ENCODE data around the gene CANT1. TPM values are rescaled to one million over a fixed set of nuclear protein-coding genes. Genes with fewer than 3 reads are reported as not detected.

Gene CANT1
- total RNA-seq, 1 donor from 2014 or later: 57.3 TPM

GRCh38 chr17:79006794-79007503 is 2.6 kb downstream of the CANT1 start:
- Mint-ChIP-seq H3K4me3 (peak overlapping the region; percentile 91), H3K27ac (peak overlapping the region; percentile 93), H3K36me3 (ENCODE audit: low read depth) (peaks cover 17% of the 10 kb centered on the region), H3K9me3 (no peaks in the 10 kb centered on the region), H3K27me3 (ENCODE audit: insufficient read depth) (peaks cover 4% of the 10 kb centered on the region), H3K4me1 (ENCODE audit: low read depth) (peaks cover 52% of the 10 kb centered on the region)
- no peak for DNase-seq (ENCODE audit: low spot score)
- intact Hi-C loops (cut with micrococcal nuclease): loop anchor here (5.0 kb wide), 2 partner anchors 750 to 1545 kb away; no protein-coding TSS in a partner anchor

DNA sequence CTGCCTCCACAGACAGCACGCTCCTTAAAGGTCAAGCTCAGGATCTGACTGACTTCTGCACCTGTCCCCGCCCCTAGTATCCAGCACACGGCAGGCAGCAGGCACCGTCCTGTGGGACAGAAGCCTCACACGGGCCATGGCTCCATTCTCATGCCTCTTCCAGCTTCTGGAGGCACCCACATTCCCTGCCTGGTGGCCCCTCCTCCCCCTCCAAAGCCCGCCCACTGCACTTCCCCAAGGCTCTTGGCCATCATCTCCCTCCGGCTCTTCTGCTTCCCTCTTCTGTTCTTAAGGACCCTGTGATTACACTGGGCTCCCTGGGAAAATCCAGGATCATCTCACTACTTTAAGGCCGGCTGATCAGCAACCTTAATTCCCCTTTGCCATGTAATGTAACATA is 3.5 kb downstream of the CANT1 start:
- Mint-ChIP-seq H3K36me3 (ENCODE audit: low read depth) (peaks cover 21% of the 10 kb centered on the region), H3K27me3 (ENCODE audit: insufficient read depth) (peaks cover 1% of the 10 kb centered on the region), H3K27ac (peak overlapping the region; percentile 63), H3K4me1 (ENCODE audit: low read depth) (peaks cover 50% of the 10 kb centered on the region), H3K9me3 (no peaks in the 10 kb centered on the region), H3K4me3 (peak overlapping the region; percentile 45)
- intact Hi-C loops (cut with micrococcal nuclease): loop anchor here (5.0 kb wide), 2 partner anchors 749 to 1544 kb away; no protein-coding TSS in a partner anchor
- no peak for DNase-seq (ENCODE audit: low spot score)

DNA sequence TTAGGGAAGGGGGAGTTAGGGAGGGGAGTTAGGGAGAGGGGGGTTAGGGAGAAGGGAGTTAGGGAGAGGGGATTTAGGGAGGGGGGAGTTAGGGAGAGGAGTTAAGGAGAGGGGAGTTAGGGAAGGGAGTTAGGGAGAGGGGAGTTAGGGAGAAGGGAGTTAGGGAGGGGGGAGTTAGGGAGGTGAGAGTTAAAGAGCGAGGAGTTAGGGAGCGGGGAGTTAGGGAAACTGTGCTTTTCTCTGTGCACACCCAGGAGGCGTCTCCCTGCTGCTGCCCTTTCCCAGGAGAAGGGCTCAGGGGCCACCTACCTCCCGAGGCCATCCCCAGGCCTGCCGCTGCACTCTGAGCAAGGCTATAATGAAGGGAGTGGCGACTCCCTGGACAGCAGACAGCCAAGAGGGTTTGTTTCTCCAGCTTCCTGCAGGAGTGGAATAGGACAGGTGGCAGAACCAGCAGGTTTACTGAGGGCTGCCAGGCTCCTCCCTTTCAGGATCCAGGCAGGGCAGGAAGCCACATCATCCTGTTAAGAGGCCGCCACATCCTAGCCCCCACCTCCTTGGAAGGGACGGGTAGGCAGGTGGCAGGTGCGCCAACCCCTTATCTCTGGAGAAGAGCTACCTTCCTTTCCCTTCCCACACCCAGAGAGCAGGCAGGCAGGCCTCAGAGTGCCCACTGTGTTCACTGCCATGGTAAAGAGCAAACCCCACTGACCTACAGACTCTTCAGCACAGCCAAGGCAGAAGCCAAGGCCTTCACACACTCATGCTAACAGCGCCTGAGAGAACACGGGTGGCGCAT is 4.3 kb downstream of the CANT1 start:
- Mint-ChIP-seq H3K4me3 (no peak overlapping the region), H3K27me3 (ENCODE audit: insufficient read depth) (peaks cover 1% of the 10 kb centered on the region), H3K36me3 (ENCODE audit: low read depth) (peaks cover 21% of the 10 kb centered on the region), H3K27ac (peak overlapping the region; percentile 63), H3K4me1 (ENCODE audit: low read depth) (peaks cover 42% of the 10 kb centered on the region), H3K9me3 (no peaks in the 10 kb centered on the region)
- no peak for DNase-seq (ENCODE audit: low spot score)
- intact Hi-C loops (cut with micrococcal nuclease): loop anchor here (5.0 kb wide), 2 partner anchors 748 to 1543 kb away; no protein-coding TSS in a partner anchor

GRCh38 chr17:79003661-79004411 is 5.7 kb downstream of the CANT1 start:
- Mint-ChIP-seq H3K9me3 (no peaks in the 10 kb centered on the region), H3K27me3 (ENCODE audit: insufficient read depth) (no peaks in the 10 kb centered on the region), H3K27ac (no peak overlapping the region), H3K36me3 (ENCODE audit: low read depth) (peaks cover 24% of the 10 kb centered on the region), H3K4me3 (no peak overlapping the region), H3K4me1 (ENCODE audit: low read depth) (peaks cover 35% of the 10 kb centered on the region)
- intact Hi-C loops (cut with micrococcal nuclease): no loop called here
- no peak for DNase-seq (ENCODE audit: low spot score)

DNA sequence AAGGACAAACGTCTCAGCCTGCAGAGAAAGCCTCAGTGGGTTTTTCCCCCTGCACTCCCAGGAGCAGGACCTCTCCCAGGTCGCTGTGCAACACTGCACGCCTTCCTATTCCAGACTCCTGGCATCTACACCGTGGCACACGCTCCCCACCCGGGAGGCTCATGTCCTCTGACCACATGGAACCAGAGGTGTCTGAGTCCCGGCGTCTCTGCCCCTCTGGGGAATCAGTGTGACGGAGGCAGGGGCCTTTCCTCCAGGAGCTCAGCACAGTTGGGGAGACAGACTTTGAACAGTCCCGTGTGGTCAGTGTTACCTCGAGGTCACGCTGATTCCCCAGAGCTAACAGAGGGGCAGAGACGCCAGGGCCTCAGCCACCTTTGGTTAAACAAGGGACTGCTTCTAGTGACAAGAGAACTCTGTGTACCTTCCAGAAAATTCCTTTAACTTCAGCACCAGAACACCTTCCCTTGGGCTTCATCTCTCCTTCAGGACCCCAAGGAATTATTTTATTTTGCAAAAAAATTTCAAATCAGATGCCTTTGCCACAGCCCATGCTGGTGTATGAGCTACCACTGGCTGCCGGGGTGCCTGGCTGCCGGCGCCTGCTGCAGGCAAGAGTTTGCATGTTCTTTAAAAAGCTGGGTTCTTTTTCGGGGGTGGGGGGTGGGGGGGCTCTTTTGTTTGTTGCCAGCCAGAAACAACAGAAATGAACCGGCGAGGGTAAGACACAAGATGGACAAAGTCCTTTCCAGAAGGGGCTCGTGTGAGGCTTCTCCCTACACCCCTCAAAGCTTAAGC is 6.6 kb downstream of the CANT1 start:
- no peak overlapping the region for H3K4me3 Mint-ChIP-seq
- DNase-seq (ENCODE audit: low spot score): no peak
- intact Hi-C loops (cut with micrococcal nuclease): no loop called here
- H3K9me3 Mint-ChIP-seq: no peaks in the 10 kb centered on the region
- peaks cover 26% of the 10 kb centered on the region for H3K4me1 Mint-ChIP-seq (ENCODE audit: low read depth)
- H3K36me3 Mint-ChIP-seq (ENCODE audit: low read depth): peaks cover 18% of the 10 kb centered on the region
- H3K27ac Mint-ChIP-seq: no peak overlapping the region
- H3K27me3 Mint-ChIP-seq (ENCODE audit: insufficient read depth): no peaks in the 10 kb centered on the region

- no peak for DNase-seq (ENCODE audit: low spot score)
- no peak overlapping the region for H3K4me3 Mint-ChIP-seq
- H3K27ac Mint-ChIP-seq: no peak overlapping the region
- peaks cover 18% of the 10 kb centered on the region for H3K36me3 Mint-ChIP-seq (ENCODE audit: low read depth)
- intact Hi-C loops (cut with micrococcal nuclease): no loop called here
- peaks cover 19% of the 10 kb centered on the region for H3K4me1 Mint-ChIP-seq (ENCODE audit: low read depth)
- no peaks in the 10 kb centered on the region for H3K27me3 Mint-ChIP-seq (ENCODE audit: insufficient read depth)
- no peaks in the 10 kb centered on the region for H3K9me3 Mint-ChIP-seq
Observed at GRCh38 chr17:79002291-79002690, 7.3 kb downstream of the CANT1 start.

DNA sequence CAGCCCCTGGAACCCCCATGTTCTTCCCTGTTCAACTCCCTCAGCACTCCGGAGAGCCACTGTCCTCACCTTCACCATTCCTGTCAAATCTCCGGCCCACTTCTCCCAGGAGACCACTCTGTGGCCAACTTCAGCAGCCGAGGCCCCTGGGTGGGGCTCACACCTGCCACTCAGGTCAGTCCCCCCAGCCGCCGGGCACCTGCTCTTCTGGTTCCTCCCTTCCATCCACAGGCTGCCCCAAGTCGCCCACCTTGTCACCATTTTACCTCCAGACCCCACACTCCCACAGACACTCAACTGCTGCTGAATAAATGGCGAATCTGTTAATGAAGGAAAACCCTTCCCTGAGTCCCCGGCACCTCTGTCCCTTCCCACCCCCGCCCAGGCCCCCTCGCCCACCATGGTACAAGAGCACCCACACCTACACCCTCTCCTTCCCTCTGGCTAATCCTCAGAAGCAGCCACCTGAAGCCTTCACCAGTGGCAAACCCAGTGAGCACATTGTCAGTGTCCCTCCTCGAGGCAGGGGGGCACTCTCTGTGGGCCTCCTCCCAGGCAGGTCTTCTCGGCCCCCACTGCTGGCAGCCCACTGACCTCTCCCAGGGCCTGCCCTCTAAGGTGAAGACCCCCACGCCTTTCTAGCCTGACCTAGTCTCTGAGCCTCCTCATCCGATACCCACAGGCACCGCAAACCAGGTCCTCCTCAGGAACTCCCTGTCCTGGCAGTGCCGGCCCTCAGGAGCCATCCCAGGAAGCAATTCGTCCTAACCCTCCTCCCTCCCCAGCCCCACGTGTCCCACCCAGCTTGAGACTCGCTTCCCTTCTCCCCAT is 8.2 kb downstream of the CANT1 start:
- Mint-ChIP-seq H3K27me3 (ENCODE audit: insufficient read depth) (no peaks in the 10 kb centered on the region), H3K4me1 (ENCODE audit: low read depth) (peaks cover 10% of the 10 kb centered on the region), H3K36me3 (ENCODE audit: low read depth) (peaks cover 20% of the 10 kb centered on the region), H3K27ac (no peak overlapping the region), H3K4me3 (no peak overlapping the region), H3K9me3 (no peaks in the 10 kb centered on the region)
- intact Hi-C loops (cut with micrococcal nuclease): no loop called here
- no peak for DNase-seq (ENCODE audit: low spot score)

- Mint-ChIP-seq H3K9me3 (no peaks in the 10 kb centered on the region), H3K27ac (no peak overlapping the region)
Observed at GRCh38 chr17:79000396-79001189, 9.0 kb downstream of the CANT1 start.

DNA sequence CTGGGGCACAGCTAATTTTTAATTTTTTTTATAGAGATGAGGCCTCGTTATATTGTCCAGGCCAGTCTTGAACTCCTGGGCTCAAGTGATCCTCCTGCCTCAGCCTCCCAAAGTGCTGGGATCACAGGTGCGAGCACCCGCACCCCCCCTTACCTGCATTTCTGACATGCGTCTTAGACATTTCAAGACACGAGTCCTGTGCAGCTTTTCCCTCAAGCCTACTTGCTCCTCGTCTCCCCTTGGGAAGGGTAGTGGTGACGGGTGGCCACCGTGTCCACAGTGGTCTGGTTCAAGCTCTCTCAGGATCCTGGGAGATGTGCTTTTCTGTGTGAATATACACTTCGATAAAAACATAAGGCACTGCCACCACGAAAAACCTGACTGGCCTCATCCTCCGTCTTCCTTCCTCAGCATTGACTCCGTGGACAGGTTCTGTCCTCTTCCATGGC is 9.6 kb downstream of the CANT1 start:
- no peak overlapping the region for H3K27ac Mint-ChIP-seq
- H3K4me1 Mint-ChIP-seq (ENCODE audit: low read depth): no peaks in the 10 kb centered on the region
- intact Hi-C loops (cut with micrococcal nuclease): no loop called here
- H3K4me3 Mint-ChIP-seq: no peak overlapping the region
- H3K27me3 Mint-ChIP-seq (ENCODE audit: insufficient read depth): no peaks in the 10 kb centered on the region
- no peaks in the 10 kb centered on the region for H3K9me3 Mint-ChIP-seq
- peaks cover 25% of the 10 kb centered on the region for H3K36me3 Mint-ChIP-seq (ENCODE audit: low read depth)
- DNase-seq (ENCODE audit: low spot score): no peak

More at GRCh38 chr17:79000396-79001189, 9.0 kb downstream of the CANT1 start:
- no peak for DNase-seq (ENCODE audit: low spot score)
- H3K36me3 Mint-ChIP-seq (ENCODE audit: low read depth): peaks cover 23% of the 10 kb centered on the region
- no peaks in the 10 kb centered on the region for H3K27me3 Mint-ChIP-seq (ENCODE audit: insufficient read depth)
- intact Hi-C loops (cut with micrococcal nuclease): no loop called here
- no peak overlapping the region for H3K4me3 Mint-ChIP-seq
- H3K4me1 Mint-ChIP-seq (ENCODE audit: low read depth): peaks cover 2% of the 10 kb centered on the region

- Mint-ChIP-seq H3K36me3 (ENCODE audit: low read depth) (peaks cover 25% of the 10 kb centered on the region), H3K27ac (no peak overlapping the region), H3K27me3 (ENCODE audit: insufficient read depth) (no peaks in the 10 kb centered on the region), H3K9me3 (no peaks in the 10 kb centered on the region), H3K4me1 (ENCODE audit: low read depth) (no peaks in the 10 kb centered on the region), H3K4me3 (no peak overlapping the region)
- intact Hi-C loops (cut with micrococcal nuclease): no loop called here
- no peak for DNase-seq (ENCODE audit: low spot score)
Observed at GRCh38 chr17:78999056-78999768, 10.4 kb downstream of the CANT1 start.
